ENCODE results near the gene NPAS2.

NPAS2 gene

DNA sequence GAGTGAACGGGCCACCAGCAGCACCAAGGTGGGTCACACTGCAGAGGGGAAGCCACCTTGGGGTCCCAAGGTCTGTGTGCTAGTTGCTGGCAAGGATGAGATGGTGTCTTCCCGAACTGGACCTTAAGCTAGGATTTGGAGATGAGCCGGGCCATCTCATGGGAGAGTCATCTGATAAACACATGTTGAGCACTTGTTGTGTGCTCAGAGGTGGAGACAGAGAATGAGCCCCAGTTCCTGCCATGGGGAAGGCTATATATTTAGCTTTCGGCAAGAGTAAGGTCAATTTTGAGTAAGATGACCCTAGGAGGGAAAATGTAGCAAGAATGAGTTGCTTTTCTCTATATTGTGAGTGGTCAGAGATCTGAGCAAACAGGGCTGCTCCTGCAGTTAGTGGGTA, 140.7 kb downstream of the NPAS2 start:
- H3K4me1 ChIP-seq (ENCODE audit: low read length) = no peaks in the 10 kb centered on the region
- H3K27me3 ChIP-seq (ENCODE audit: low read depth, low read length) = peaks cover 16% of the 10 kb centered on the region
- H4K20me1 ChIP-seq (ENCODE audit: insufficient read depth, low read length) = no peaks in the 10 kb centered on the region
- no peak overlapping the region for H2AFZ ChIP-seq (ENCODE audit: low read depth, low read length)
- no peak for TF ChIP-seq EZH2phosphoT487 (IDR thresholded peaks at IDR 0.05; ENCODE audit: low read depth)
- TF ChIP-seq, protein P1, sequence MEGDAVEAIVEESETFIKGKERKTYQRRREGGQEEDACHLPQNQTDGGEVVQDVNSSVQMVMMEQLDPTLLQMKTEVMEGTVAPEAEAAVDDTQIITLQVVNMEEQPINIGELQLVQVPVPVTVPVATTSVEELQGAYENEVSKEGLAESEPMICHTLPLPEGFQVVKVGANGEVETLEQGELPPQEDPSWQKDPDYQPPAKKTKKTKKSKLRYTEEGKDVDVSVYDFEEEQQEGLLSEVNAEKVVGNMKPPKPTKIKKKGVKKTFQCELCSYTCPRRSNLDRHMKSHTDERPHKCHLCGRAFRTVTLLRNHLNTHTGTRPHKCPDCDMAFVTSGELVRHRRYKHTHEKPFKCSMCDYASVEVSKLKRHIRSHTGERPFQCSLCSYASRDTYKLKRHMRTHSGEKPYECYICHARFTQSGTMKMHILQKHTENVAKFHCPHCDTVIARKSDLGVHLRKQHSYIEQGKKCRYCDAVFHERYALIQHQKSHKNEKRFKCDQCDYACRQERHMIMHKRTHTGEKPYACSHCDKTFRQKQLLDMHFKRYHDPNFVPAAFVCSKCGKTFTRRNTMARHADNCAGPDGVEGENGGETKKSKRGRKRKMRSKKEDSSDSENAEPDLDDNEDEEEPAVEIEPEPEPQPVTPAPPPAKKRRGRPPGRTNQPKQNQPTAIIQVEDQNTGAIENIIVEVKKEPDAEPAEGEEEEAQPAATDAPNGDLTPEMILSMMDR (IDR thresholded peaks at IDR 0.05; ENCODE audit: low read depth, low read length) = no peak
- H3K4me2 ChIP-seq (ENCODE audit: low read length) = no peak overlapping the region
- no peak overlapping the region for H3K9ac ChIP-seq (ENCODE audit: low read length)
- H3K9me3 ChIP-seq (ENCODE audit: insufficient read depth, low read length) = no peaks in the 10 kb centered on the region
- H3K79me2 ChIP-seq (ENCODE audit: low read length) = no peaks in the 10 kb centered on the region
- no peak overlapping the region for H3K4me3 ChIP-seq (ENCODE audit: low read length)
- no peak overlapping the region for H3K27ac ChIP-seq (ENCODE audit: low read length)
- H3K36me3 ChIP-seq (replicated peaks; ENCODE audit: low read depth, low read length) = no peaks in the 10 kb centered on the region

DNA sequence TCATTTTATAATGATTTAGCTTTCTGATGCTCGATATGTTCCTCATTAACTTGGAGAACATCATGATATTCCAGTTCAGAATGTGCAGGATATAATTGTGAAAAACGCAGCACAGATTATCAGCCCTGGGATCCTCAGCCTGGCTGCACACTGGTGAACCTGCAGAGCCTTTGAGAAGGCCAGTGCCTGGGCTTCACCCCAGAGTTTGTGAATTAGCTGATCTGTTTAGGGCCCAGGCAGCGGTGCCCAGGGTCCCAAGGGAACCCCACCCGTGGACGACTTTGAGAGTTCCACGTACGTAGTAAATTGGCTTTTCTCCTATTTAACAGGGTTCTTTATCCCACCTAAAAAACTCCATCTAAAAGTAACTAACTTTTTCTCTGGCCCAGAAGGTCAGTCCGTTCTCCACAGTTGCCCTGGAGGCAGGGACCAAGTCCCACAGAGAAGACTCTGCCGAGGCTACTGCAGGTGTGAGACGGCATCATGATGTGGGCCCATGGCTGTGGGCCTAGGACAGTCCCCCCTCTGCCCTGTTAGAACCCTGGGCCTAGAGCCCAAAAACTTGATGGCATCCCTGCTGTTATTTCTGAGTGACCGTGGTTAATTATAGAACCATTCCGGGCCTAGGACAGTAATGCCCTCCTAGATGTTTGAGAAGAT, 142.6 kb downstream of the NPAS2 start:
- Histone ChIP-seq H3K4me1 (ENCODE audit: low read length) (no peaks in the 10 kb centered on the region), H3K36me3 (replicated peaks; ENCODE audit: low read depth, low read length) (no peaks in the 10 kb centered on the region), H3K4me3 (ENCODE audit: low read length) (no peak overlapping the region), H3K9me3 (ENCODE audit: insufficient read depth, low read length) (no peaks in the 10 kb centered on the region), H3K27me3 (ENCODE audit: low read depth, low read length) (peaks cover 17% of the 10 kb centered on the region), H3K4me2 (ENCODE audit: low read length) (no peak overlapping the region), H3K9ac (ENCODE audit: low read length) (no peak overlapping the region), H2AFZ (ENCODE audit: low read depth, low read length) (no peak overlapping the region), H4K20me1 (ENCODE audit: insufficient read depth, low read length) (no peaks in the 10 kb centered on the region), H3K27ac (ENCODE audit: low read length) (no peak overlapping the region), H3K79me2 (ENCODE audit: low read length) (no peaks in the 10 kb centered on the region)
- TF ChIP-seq, protein P1 (IDR thresholded peaks at IDR 0.05; ENCODE audit: low read depth, low read length) = no peak
- TF ChIP-seq EZH2phosphoT487 (IDR thresholded peaks at IDR 0.05; ENCODE audit: low read depth) = no peak

DNA sequence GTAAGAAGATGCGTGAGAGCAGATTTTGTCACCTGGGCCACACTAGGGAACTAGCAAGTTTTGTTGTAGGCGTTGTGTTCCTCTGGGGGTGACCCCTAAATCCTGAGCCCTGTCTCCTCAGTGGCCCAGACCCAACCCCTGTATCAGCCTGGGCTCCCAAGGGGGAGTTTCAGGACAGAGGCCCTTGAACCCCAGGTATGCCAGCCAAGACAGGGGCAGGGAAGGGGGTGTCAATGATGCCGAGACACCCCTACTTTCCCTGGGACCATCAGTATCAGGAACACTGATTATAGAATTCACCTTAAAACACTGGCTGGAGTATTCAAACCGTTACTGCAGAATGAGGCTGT, 143.1 kb downstream of the NPAS2 start:
- TF ChIP-seq EZH2phosphoT487 (IDR thresholded peaks at IDR 0.05; ENCODE audit: low read depth) = no peak
- TF ChIP-seq, protein P1 (IDR thresholded peaks at IDR 0.05; ENCODE audit: low read depth, low read length) = no peak
- Histone ChIP-seq H3K4me3 (ENCODE audit: low read length) (no peak overlapping the region), H4K20me1 (ENCODE audit: insufficient read depth, low read length) (no peaks in the 10 kb centered on the region), H3K4me1 (ENCODE audit: low read length) (no peaks in the 10 kb centered on the region), H3K9me3 (ENCODE audit: insufficient read depth, low read length) (no peaks in the 10 kb centered on the region), H3K36me3 (replicated peaks; ENCODE audit: low read depth, low read length) (no peaks in the 10 kb centered on the region), H3K79me2 (ENCODE audit: low read length) (no peaks in the 10 kb centered on the region), H2AFZ (ENCODE audit: low read depth, low read length) (no peak overlapping the region), H3K27ac (ENCODE audit: low read length) (no peak overlapping the region), H3K4me2 (ENCODE audit: low read length) (no peak overlapping the region), H3K27me3 (ENCODE audit: low read depth, low read length) (peaks cover 19% of the 10 kb centered on the region), H3K9ac (ENCODE audit: low read length) (no peak overlapping the region)

DNA sequence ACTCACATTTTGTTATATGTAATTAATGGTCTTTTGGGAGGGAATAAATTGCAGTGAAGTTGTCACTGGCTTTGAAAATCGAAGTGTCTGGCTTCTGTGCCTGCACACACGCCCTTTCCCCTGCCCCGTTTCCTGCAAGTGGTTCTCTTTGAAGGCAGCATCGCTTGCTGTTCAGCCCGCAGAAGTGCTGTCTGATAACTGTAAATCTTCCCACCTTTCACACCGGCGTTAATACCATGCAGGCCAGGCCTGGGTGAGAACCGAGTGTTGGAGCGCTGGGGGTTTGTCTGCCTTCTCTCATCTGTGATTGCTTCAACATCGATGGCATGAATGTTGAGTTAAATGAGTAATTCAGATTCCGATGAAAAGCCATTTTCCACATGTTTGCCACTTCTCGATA, 144.3 kb downstream of the NPAS2 start:
- no peaks in the 10 kb centered on the region for H3K79me2 ChIP-seq (ENCODE audit: low read length)
- no peak overlapping the region for H3K9ac ChIP-seq (ENCODE audit: low read length)
- TF ChIP-seq, protein P1 (IDR thresholded peaks at IDR 0.05; ENCODE audit: low read depth, low read length) = no peak
- TF ChIP-seq EZH2phosphoT487 (IDR thresholded peaks at IDR 0.05; ENCODE audit: low read depth) = no peak
- H3K4me2 ChIP-seq (ENCODE audit: low read length) = no peak overlapping the region
- H3K36me3 ChIP-seq (replicated peaks; ENCODE audit: low read depth, low read length) = no peaks in the 10 kb centered on the region
- no peak overlapping the region for H2AFZ ChIP-seq (ENCODE audit: low read depth, low read length)
- H3K27me3 ChIP-seq (ENCODE audit: low read depth, low read length) = peaks cover 14% of the 10 kb centered on the region
- no peak overlapping the region for H3K27ac ChIP-seq (ENCODE audit: low read length)
- H3K4me3 ChIP-seq (ENCODE audit: low read length) = no peak overlapping the region
- no peaks in the 10 kb centered on the region for H4K20me1 ChIP-seq (ENCODE audit: insufficient read depth, low read length)
- no peaks in the 10 kb centered on the region for H3K4me1 ChIP-seq (ENCODE audit: low read length)
- H3K9me3 ChIP-seq (ENCODE audit: insufficient read depth, low read length) = no peaks in the 10 kb centered on the region
